Activated CD8-positive, alpha-beta memory T cell treated with anti-CD3 and anti-CD28 coated beads, Interleukin-2, amount 50 U/mL, for 24 hours (primary cell): ENCODE measurements around the gene YBX2.
A peak's percentile ranks its signal among the peaks of the same experiment; 100 is the strongest.

Experiments used
- DNase-seq: peaks from one replicate; pipeline ENCODE4 v3.0.0-alpha.2; 2020; ENCODE audit errors: extremely low read depth

The YBX2 gene

DNA sequence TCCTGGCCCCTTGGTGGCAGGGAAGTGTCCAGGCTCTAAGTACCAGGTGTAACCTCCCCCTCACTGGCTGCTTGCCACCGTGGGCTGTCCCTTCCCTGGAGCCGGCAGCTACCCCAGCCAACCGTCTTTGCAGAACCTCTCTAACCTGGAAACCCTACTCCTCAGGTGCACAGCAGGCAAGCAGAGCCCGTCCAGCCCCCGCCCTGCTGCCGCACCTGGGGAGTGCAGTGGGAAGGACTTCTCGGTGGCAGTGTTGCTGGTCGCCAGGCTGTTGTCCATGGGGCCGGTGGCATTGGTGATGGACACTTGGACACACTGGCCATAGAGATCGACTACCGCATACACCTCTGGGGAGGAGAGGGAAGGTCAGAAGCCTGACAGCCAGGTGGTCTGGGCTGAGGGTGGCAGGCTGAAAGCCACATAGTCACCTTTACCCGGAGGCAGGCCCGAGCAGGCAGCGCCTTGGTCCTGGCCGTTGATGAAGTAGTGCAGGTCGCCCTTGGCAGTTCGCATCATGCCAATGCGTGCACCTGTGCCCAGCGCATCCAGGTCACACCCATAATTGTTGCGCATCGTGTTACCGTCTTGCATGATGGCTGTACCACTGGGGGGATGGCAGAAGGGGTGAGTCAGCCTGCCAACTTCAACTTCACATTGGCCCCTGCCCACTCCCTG lies 28.2 kb upstream of the YBX2 start:
- DNase-seq = no peak

GRCh38 chr17:7321466-7321865 lies 27.0 kb upstream of the YBX2 start:
- DNase-seq = no peak

DNA sequence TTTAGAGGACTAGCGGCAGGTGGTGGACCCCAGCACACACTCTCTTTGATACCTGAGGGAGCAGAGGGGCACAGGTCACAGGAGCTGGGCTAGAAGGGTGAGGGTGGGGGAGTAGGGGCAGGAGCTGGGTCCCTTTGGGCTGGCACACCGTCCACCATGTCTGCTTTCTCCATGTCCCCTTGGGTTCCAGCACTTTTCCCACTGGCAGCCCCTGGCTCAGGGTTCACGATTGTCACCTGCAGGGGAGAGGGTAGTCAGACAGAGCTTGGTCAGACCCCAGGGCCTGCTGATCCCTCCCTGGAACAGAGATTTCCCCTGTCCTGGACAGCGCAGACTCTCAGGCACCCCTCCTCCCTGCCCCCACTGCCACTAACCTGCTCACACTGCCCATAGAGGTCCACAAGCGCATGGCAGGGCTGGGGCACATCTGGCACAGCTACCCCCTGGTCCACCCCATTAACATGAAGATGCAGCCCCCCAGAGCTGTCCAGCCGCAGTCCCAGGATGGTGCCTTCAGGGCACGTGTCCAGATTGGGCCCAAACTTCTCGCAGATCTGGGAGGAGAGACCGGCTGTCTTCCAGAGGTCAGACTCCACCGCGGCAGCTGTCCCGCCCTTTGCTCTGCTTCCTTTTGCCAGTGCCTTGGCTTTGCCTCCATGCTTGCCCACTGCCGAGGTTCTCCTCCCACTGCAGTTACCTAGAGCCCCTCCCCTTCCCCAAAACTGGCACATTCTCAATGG lies 23.9 kb upstream of the YBX2 start:
- DNase-seq = no peak

- DNase-seq = no peak
Observed at GRCh38 chr17:7317161-7317803, 22.8 kb upstream of the YBX2 start.

GRCh38 chr17:7315570-7316235 lies 21.3 kb upstream of the YBX2 start:
- DNase-seq = no peak

- peak; percentile 78 for DNase-seq
Observed at GRCh38 chr17:7314719-7315569, 20.5 kb upstream of the YBX2 start, which contains the start of gene GPS2. GPS2 (minus strand) TSS chr17:7315360; CDS start chr17:7315052, 308 bp downstream.

- no peak for DNase-seq
Observed at GRCh38 chr17:7313890-7314718, 19.7 kb upstream of the YBX2 start.

DNA sequence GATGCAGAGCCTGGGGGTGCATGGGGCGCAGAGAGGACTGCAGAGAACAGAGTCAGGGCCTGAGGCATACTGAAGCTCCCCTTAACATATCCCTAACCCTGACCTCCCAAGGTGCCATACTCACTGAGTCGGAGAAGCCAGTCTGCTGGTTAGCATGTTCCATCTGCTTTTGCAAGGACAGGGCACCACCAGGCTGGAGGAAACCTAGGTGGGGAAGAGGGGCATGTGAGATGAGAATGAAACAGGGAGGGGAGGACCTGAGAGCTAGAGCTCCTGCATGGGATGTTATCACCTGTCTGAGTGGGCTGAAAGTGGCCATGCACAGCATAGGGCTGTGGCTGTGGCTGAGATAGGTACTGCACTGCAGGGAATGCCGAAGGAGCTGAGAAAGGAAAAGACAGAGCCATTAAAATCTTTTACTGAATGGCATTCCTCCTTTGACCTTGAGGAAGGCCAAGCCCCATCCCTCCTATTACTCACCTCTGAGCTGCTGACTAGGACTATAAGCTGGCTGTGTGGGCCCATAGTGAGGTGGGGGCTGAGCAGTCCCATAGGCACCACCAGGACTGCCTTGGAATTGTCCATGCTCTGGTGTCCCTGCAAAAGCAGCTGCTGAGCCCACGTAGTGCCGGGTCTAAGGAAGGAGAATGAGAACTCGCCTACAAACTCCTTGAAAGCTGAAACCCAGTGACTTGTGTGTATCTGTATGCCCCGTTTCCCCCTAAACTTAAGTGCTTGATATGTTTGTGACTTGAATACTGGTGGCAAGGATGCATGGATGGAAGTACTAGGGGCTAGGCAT lies 18.9 kb upstream of the YBX2 start:
- no peak for DNase-seq

- DNase-seq = no peak
Observed at GRCh38 chr17:7312432-7313087, 18.1 kb upstream of the YBX2 start.

DNA sequence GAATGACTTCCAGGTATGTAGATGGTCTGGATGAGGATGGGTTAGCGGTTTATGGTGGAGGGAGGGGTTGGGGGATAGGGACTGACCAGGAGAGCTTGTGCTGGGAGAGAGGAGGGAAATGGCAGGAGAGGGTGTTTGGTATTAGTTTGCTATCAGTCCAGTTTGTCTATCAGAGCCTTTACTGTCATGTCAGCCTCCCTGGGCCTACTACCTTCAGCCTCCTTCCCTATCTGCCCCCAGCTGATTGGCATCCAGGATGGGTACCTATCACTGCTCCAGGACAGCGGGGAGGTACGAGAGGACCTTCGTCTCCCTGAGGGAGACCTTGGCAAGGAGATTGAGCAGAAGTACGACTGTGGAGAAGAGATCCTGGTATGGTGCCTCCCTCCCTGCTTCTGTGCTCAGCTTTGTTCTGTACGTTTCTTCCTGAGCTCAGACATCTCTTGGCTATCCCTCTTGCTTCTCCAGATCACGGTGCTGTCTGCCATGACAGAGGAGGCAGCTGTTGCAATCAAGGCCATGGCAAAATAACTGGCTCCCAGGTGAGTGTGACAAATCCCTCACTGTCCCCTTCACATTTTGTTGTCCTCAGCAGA lies 16.8 kb upstream of the YBX2 start:
- no peak for DNase-seq

- no peak for DNase-seq
Observed at GRCh38 chr17:7309628-7310027, 15.2 kb upstream of the YBX2 start.

DNA sequence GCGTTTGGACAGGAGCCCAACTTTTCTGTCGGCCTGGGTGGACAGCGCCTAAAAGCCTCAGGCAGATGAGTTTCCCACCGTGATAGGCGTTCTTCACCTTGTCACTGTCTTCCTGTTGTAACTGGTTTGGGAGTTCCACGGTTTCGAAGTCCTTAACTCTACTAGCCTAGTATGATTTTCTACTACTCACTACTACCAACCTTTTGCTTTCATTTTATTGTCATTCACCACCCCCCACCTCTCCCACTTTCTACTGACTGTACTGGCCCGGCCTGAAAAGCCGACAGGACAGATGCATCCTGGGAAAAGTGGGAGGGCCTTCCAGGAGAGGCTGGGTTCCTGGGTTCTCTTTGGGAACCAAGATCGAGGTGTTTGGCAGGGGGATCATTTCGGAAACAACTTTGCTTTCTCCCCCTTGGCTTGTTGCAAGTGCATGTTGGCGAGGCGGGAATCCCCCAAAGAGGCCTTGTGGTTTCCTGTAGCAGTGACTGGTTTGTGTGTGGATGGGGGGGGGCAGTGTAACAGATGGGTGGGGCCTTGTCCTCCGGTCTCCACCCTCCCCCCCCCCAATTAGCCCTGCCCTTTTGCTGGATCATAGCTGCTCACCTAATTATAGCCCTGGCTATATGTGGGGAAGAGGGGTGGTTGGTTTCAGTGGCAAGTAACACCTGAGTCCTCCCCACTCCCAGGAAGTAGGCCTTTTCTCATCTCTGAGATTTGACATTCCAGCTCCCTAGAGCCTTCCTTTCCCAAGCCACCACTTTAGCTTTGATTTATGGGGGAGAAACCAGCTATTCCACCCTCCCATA lies 14.4 kb upstream of the YBX2 start:
- DNase-seq = peak; percentile 71

GRCh38 chr17:7307686-7308624 lies 13.5 kb upstream of the YBX2 start:
- no peak for DNase-seq

- peak; percentile 100 for DNase-seq
Observed at GRCh38 chr17:7306911-7307685, 12.7 kb upstream of the YBX2 start, which contains the start of gene EIF5A. EIF5A (plus strand) TSS chr17:7307628; CDS start chr17:7309636, 2,008 bp downstream.

- DNase-seq = no peak
Observed at GRCh38 chr17:7304179-7304578, 9.7 kb upstream of the YBX2 start.
